Measurements from ENCODE around the gene TMEM52. TPM values are rescaled to one million over a fixed set of nuclear protein-coding genes. Genes with fewer than 3 reads are reported as not detected.
A peak's percentile ranks its signal among the peaks of the same experiment; 100 is the strongest.

The TMEM52 gene
- total RNA-seq, 1 donor from 2014 or later, result 0.51 TPM

- H3K4me3 Mint-ChIP-seq, result no peak overlapping the region
- POLR2A ChIA-PET, result interaction anchor here (0.5 to 1.2 kb wide), 7 partner anchors 9 to 740 kb away, joined by 3 to 6 read pairs (median 5); no protein-coding TSS in a partner anchor
These were observed 35.8 kb downstream of the TMEM52 start for GRCh38 chr1:1883092-1883873.

GRCh38 chr1:1881727-1882126 is 37.4 kb downstream of the TMEM52 start:
- intact Hi-C loops (cut with micrococcal nuclease), result no loop called here
- no peaks in the 10 kb centered on the region for H3K9me3 Mint-ChIP-seq
- no peaks in the 10 kb centered on the region for H3K27me3 Mint-ChIP-seq
- H3K4me1 Mint-ChIP-seq, result peaks cover 69% of the 10 kb centered on the region
- ATAC-seq (ENCODE audit: low read depth) (no peak), DNase-seq (no peak)
- TF ChIP-seq CTCF (IDR thresholded peaks at IDR 0.05), result no peak
- H3K36me3 Mint-ChIP-seq (ENCODE audit: low read depth), result peaks cover 28% of the 10 kb centered on the region
- no peak overlapping the region for H3K27ac Mint-ChIP-seq
- H3K4me3 Mint-ChIP-seq, result no peak overlapping the region
- ChIA-PET POLR2A (interaction anchor here (0.7 kb wide), 2 partner anchors 10 to 193 kb away, joined by 3 to 11 read pairs; no protein-coding TSS in a partner anchor), CTCF (no interaction called here)

More at GRCh38 chr1:1883092-1883873, 35.8 kb downstream of the TMEM52 start:
- ATAC-seq (ENCODE audit: low read depth) (peak; percentile 34), DNase-seq (no peak)
- peaks cover 74% of the 10 kb centered on the region for H3K4me1 Mint-ChIP-seq
- H3K27me3 Mint-ChIP-seq, result no peaks in the 10 kb centered on the region
- intact Hi-C loops (cut with micrococcal nuclease), result no loop called here
- peak overlapping the region; percentile 61 for H3K27ac Mint-ChIP-seq
- CTCF ChIA-PET, result no interaction called here
- H3K9me3 Mint-ChIP-seq, result no peaks in the 10 kb centered on the region
- no peak for TF ChIP-seq CTCF (IDR thresholded peaks at IDR 0.05)
- peaks cover 23% of the 10 kb centered on the region for H3K36me3 Mint-ChIP-seq (ENCODE audit: low read depth)

GRCh38 chr1:1880617-1881312 is 38.3 kb downstream of the TMEM52 start:
- TF ChIP-seq CTCF (IDR thresholded peaks at IDR 0.05), result no peak
- H3K27me3 Mint-ChIP-seq, result no peaks in the 10 kb centered on the region
- DNase-seq (no peak), ATAC-seq (ENCODE audit: low read depth) (no peak)
- H3K36me3 Mint-ChIP-seq (ENCODE audit: low read depth), result peaks cover 33% of the 10 kb centered on the region
- peak overlapping the region; percentile 44 for H3K4me3 Mint-ChIP-seq
- CTCF ChIA-PET, result no interaction called here
- peak overlapping the region; percentile 31 for H3K27ac Mint-ChIP-seq
- intact Hi-C loops (cut with micrococcal nuclease), result no loop called here
- POLR2A ChIA-PET, result no interaction called here
- H3K9me3 Mint-ChIP-seq, result no peaks in the 10 kb centered on the region
- H3K4me1 Mint-ChIP-seq, result peaks cover 72% of the 10 kb centered on the region

GRCh38 chr1:1879942-1880341 is 39.1 kb downstream of the TMEM52 start:
- peaks cover 40% of the 10 kb centered on the region for H3K36me3 Mint-ChIP-seq (ENCODE audit: low read depth)
- intact Hi-C loops (cut with micrococcal nuclease), result no loop called here
- ATAC-seq (ENCODE audit: low read depth), result no peak
- H3K4me3 Mint-ChIP-seq, result no peak overlapping the region
- POLR2A ChIA-PET, result no interaction called here
- CTCF ChIA-PET, result no interaction called here
- H3K27me3 Mint-ChIP-seq, result no peaks in the 10 kb centered on the region
- H3K9me3 Mint-ChIP-seq, result no peaks in the 10 kb centered on the region
- H3K27ac Mint-ChIP-seq, result no peak overlapping the region
- DNase-seq, result no peak
- H3K4me1 Mint-ChIP-seq, result peaks cover 79% of the 10 kb centered on the region
- TF ChIP-seq CTCF (IDR thresholded peaks at IDR 0.05), result no peak

- DNase-seq (no peak), ATAC-seq (ENCODE audit: low read depth) (no peak)
- TF ChIP-seq CTCF (IDR thresholded peaks at IDR 0.05), result no peak
- intact Hi-C loops (cut with micrococcal nuclease), result no loop called here
- ChIA-PET POLR2A (interaction anchor here (0.7 to 1.3 kb wide), 2 partner anchors 8 to 13 kb away, joined by 3 to 5 read pairs; no protein-coding TSS in a partner anchor), CTCF (no interaction called here)
- Mint-ChIP-seq H3K4me1 (peaks cover 78% of the 10 kb centered on the region), H3K9me3 (no peaks in the 10 kb centered on the region), H3K27ac (no peak overlapping the region), H3K4me3 (no peak overlapping the region), H3K27me3 (no peaks in the 10 kb centered on the region), H3K36me3 (ENCODE audit: low read depth) (peaks cover 49% of the 10 kb centered on the region)
These were observed 41.1 kb downstream of the TMEM52 start for GRCh38 chr1:1877865-1878436.

All from activated B cell treated with CpG ODN at 0.5 μM for 24 hours (primary cell).